Retinal pigment epithelial cell (primary cell): ENCODE measurements around the gene LRRC1.
A peak's percentile ranks its signal among the peaks of the same experiment; 100 is the strongest.
"Not testable (repeated sequence)": the region's sequence is repeated elsewhere in the genome, so short reads cannot be mapped to it uniquely, and the experiment has no call there.

ENCODE experiments used
- DNase-seq: peaks from one replicate; pipeline ENCODE4 v3.0.0-alpha.2; 2010; ENCODE audit warnings: low read depth
- H3K4me3 ChIP-seq: 2 replicates; pipeline ENCODE4 v1.5.1; 2011; ENCODE audit warnings: mild to moderate bottlenecking, low read length, control low read depth, moderate library complexity
- CTCF ChIP-seq: conservative IDR thresholded peaks from 2 replicates; pipeline ENCODE4 v1.5.1; 2011; ENCODE audit warnings: low read depth, low read length, control low read depth, inconsistent platforms

LRRC1 gene

GRCh38 chr6:53768636-53769035 lies 26.2 kb upstream of the LRRC1 start:
- TF ChIP-seq CTCF, result no peak
- no peak for DNase-seq
- H3K4me3 ChIP-seq, result no peak overlapping the region

DNA sequence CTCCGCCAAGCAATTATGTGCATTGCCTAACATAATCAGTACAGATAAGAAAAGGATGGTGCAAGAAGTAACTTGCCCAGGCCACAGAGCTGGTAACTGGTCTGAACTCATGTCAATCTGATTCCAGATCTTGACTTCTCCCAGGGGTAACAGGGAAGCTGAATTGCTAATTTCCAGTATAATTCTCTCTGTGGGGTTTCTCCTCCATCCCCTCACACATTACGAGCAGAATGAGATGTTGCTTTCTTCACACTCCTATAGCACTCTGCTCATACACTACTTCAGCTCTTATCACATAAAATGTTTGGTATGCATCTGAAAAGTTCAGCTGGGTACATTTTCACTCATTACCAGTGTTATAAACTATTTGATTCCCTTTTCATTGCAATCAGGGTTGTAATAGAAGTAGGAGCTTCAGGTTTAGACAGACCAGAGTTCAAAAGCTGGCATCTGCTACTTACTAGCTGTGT lies 24.0 kb upstream of the LRRC1 start:
- no peak for DNase-seq
- H3K4me3 ChIP-seq, result no peak overlapping the region
- TF ChIP-seq CTCF, result no peak

- peak; percentile 56 for DNase-seq
- no peak for TF ChIP-seq CTCF
- no peak overlapping the region for H3K4me3 ChIP-seq
Observed at GRCh38 chr6:53771785-53772624, 22.8 kb upstream of the LRRC1 start.

GRCh38 chr6:53773044-53773696 lies 21.6 kb upstream of the LRRC1 start:
- TF ChIP-seq CTCF, result no peak
- H3K4me3 ChIP-seq, result no peak overlapping the region
- DNase-seq, result no peak

DNA sequence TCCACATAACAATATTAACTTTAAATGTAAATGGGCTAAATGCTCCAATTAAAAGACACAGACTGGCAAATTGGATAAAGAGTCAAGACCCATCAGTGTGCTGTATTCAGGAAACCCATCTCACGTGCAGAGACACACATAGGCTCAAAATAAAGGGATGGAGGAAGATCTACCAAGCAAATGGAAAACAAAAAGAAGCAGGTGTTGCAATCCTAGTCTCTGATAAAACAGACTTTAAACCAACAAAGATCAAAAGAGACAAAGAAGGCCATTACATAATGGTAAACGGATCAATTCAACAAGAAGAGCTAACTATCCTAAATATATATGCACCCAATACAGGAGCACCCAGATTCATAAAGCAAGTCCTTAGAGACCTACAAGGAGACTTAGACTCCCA lies 18.7 kb upstream of the LRRC1 start:
- not testable (repeated sequence) for DNase-seq, H3K4me3 ChIP-seq

DNA sequence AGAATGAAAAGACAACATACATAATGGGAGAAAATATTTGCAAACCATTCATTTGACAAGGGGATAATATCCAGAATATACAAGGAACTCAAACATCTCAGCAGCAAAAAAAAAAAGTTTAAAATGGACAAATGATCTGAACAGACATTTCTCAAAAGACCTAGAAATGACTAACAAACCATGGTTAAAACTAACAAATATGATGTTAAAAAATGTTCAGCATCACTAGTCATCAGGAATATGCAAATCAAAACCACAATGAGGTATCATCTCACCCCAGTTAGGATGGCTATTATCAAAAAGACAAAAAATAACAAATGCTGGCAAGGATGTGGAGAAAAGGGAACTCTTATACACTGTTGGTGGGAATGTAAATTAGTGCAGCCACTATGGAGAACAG lies 9.8 kb upstream of the LRRC1 start:
- not testable (repeated sequence) for DNase-seq, H3K4me3 ChIP-seq

DNA sequence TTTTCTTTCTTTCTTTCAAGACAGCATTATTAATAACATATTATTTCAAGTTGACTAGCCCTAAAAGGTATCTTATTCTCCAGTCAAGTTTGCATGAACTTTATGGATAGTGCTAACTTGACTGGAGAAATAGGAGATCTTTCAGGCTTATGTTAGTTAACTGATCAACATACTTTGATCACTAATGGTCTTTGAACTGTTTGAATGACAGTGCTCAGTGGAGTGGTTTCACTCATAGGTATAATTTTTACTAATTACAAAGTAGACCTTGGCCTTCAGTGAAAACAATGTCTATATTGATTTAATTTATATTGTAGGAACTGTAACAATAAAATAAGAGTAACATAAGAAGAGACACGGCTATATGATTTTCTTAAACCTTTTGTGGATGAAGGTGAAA lies 8.0 kb upstream of the LRRC1 start:
- no peak for TF ChIP-seq CTCF
- DNase-seq, result no peak
- no peak overlapping the region for H3K4me3 ChIP-seq

DNA sequence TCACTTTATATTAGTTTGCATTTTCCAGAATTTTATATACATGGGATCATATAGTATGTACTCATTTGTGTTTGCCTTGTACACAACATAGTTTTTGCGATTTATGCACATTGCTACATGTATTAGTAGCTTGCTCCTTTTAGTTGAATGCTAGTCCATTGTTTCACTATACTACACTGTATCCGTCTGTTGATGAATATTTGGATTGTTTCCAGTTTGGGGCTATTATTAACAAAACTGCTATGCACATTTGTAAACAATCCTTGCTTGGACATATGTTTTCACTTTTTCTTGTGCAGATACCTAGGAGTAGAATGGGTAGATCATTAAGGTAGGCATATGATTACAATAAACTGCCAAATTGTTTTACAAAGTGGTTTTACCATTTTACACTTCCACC lies 3.9 kb upstream of the LRRC1 start:
- no peak overlapping the region for H3K4me3 ChIP-seq
- no peak for DNase-seq
- no peak for TF ChIP-seq CTCF
